Measurements from ENCODE around the gene BDKRB2.

DNA sequence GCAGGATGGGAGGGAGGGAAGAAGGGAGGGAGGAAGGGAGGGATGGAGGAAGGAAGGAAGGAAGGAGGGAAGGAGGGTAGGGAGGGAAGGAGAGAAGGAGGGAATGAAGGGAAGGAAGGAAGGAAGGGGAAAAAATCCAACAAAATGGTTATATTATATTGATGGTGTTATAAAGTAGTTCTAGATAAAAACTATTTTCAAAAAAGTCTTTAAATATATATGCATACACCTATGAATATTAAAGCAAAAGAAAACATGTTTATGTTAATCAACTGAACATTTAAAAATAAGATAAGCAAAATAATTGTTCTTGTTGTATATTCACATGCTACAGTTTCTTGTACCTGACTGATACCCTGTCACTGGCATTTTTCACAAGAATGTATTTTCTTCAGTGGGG lies 53.3 kb downstream of the BDKRB2 start:
- TF ChIP-seq, protein P1, sequence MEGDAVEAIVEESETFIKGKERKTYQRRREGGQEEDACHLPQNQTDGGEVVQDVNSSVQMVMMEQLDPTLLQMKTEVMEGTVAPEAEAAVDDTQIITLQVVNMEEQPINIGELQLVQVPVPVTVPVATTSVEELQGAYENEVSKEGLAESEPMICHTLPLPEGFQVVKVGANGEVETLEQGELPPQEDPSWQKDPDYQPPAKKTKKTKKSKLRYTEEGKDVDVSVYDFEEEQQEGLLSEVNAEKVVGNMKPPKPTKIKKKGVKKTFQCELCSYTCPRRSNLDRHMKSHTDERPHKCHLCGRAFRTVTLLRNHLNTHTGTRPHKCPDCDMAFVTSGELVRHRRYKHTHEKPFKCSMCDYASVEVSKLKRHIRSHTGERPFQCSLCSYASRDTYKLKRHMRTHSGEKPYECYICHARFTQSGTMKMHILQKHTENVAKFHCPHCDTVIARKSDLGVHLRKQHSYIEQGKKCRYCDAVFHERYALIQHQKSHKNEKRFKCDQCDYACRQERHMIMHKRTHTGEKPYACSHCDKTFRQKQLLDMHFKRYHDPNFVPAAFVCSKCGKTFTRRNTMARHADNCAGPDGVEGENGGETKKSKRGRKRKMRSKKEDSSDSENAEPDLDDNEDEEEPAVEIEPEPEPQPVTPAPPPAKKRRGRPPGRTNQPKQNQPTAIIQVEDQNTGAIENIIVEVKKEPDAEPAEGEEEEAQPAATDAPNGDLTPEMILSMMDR (IDR thresholded peaks at IDR 0.05), result no peak
- no peak for TF ChIP-seq POLR2AphosphoS5 (IDR thresholded peaks at IDR 0.05; ENCODE audit: insufficient read depth in 1 of 2, low read depth in 1 of 2)
- no peak for TF ChIP-seq POLR2A (IDR thresholded peaks at IDR 0.05)

Measured in vagina (tissue), 2 donors.